ENCODE measurements around the gene RBM22.

RBM22 gene

GRCh38 chr5:150672884-150673275 is 28.0 kb downstream of the RBM22 start:
- peak overlapping the region; percentile 62 for H3K4me3 ChIP-seq (ENCODE audit: low read length)
- no peak for DNase-seq (ENCODE audit: low read depth)
- TF ChIP-seq CTCF (conservative IDR thresholded peaks at IDR 0.05; ENCODE audit: low read length) = no peak

DNA sequence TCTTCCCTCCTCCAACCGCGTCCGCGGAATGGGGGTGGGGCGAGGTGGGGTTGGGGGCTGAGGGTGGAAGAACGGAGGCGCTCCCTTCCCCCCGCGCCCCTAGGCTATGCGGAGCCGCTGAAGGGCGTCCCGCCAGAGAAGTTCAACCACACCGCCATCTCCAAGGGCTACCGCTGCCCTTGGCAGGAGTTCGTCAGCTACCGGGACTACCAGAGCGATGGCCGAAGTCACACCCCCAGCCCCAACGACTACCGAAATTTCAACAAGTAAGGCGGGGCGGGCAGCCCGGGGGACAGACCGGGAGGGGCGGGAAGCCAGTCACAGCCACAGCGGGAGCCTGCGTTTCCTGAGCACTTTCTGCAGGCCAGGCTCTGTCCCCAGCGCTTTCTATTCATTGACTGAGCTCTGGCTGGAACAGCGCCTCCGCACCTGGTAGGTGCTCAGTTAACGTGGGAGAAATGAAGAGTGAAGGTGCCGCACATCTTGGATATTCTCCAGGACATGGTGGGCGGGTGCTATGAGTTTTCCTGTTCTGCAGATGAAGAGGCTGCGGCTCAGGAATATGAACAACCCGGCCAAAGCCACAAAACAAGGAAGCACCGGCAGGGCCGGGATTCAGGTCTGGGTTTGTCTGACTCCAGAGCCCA is 28.5 kb downstream of the RBM22 start:
- DNase-seq (ENCODE audit: low read depth) = no peak
- TF ChIP-seq CTCF (conservative IDR thresholded peaks at IDR 0.05; ENCODE audit: low read length) = no peak
- H3K4me3 ChIP-seq (ENCODE audit: low read length) = peak overlapping the region; percentile 62

DNA sequence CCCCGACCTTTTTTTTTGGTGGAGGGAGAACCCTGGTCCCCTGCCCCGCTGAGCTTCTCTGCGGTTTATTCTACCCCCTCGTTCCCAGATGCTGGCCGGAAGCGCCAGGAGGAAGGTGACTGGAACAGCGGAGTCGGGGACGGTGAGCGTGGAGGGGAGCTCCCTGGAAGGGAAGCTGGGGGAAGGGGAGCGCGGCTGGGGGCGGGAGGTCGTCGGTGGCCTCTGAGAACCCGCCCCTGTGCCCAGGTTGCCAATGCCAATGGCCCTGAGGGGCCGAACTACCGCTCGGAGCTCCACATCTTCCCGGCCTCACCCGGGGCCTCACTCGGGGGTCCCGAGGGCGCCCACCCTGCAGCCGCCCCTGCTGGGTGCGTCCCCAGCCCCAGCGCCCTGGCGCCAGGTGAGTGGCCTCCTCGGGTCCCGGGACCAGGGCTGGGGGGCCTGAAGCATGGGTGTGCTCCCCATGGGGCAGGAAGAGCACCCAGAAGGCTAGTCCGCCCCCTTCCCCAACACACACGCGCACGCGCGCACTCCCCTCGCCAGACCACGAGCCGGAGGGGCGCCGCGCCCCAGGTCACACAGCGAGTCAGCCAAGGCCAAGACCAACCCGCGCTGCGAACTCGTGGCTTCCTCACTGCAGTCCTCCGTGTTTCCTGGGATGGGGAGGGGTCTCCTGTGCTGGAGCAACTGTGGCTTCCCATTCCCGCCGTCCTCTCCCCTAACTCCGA is 29.2 kb downstream of the RBM22 start:
- no peak for TF ChIP-seq CTCF (conservative IDR thresholded peaks at IDR 0.05; ENCODE audit: low read length)
- H3K4me3 ChIP-seq (ENCODE audit: low read length) = peak overlapping the region; percentile 62
- no peak for DNase-seq (ENCODE audit: low read depth)

DNA sequence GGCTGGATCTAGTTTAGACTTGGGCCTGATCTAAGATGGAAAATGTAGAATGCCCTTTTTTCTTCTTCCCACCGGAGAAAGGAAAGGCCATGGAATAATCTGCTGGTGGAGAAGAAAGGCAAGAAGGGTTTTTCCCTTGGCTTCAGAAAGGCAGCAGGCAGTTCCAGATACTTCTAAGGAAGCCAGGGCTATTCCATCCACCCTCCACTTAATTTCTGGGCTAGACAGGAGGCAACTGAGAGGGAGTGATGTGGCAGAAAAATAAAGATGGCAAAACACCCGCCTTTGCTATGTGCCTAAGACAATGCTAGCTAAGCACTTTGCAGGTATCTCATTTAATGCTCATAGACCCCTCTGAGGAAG is 29.9 kb downstream of the RBM22 start:
- no peak overlapping the region for H3K4me3 ChIP-seq (ENCODE audit: low read length)
- no peak for TF ChIP-seq CTCF (conservative IDR thresholded peaks at IDR 0.05; ENCODE audit: low read length)
- DNase-seq (ENCODE audit: low read depth) = no peak

- no peak overlapping the region for H3K4me3 ChIP-seq (ENCODE audit: low read length)
- DNase-seq (ENCODE audit: low read depth) = no peak
These were observed 30.5 kb downstream of the RBM22 start for GRCh38 chr5:150670275-150670947.

DNA sequence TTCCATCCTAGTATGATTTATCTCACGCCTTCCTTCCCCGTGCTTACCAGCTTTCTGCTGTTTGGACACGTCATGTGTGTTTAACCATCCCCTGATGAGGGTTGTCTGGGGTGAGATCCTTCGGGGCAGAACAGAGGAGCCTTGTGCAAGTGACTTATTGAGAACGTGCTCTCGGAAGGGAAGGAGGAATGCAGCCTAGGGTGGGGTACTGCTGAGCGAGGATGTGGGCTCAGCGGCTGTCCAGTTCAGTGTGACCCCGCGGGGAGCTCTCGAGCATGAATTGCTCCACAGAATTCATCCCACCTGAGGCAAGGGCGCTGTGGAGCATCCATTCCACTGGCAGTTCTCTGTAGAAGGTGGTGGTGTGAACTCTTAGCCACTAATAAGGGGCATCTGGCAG is 35.8 kb downstream of the RBM22 start:
- TF ChIP-seq CTCF (conservative IDR thresholded peaks at IDR 0.05; ENCODE audit: low read length) = no peak
- no peak overlapping the region for H3K4me3 ChIP-seq (ENCODE audit: low read length)
- DNase-seq (ENCODE audit: low read depth) = peak; percentile 54

More at GRCh38 chr5:150670275-150670947, 30.5 kb downstream of the RBM22 start:
- TF ChIP-seq CTCF (conservative IDR thresholded peaks at IDR 0.05; ENCODE audit: low read length) = no peak
